UCSD-AML1 (cell line): Measurements from ENCODE around the gene NOS1AP.

Source experiments
- DNase-seq: peaks from one replicate; lab custom pipeline; 2025; ENCODE audit not compliant: unreplicated experiment; lab: John Stamatoyannopoulos, UW

NOS1AP gene

DNA sequence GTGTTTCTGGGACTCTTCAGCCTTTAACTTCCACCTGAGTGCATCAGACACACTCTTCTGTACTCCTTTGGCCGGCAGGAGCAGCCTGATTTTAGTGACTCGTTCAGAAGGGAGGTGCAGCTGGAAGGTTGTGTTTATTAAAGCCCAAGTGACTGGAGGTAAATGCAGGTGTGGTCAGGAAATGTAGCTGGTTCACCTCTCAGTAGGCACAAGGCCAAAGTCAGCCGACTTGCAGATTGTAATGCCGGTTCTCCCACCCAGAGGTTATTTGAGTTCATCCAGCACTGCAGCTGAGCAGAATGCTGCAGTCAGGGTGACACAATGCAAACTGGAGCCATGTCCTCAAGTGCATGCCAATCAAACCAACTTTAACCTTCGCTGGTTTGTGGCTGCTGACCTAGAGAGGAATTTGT, 215.7 kb downstream of the NOS1AP start:
- no peak for DNase-seq

DNA sequence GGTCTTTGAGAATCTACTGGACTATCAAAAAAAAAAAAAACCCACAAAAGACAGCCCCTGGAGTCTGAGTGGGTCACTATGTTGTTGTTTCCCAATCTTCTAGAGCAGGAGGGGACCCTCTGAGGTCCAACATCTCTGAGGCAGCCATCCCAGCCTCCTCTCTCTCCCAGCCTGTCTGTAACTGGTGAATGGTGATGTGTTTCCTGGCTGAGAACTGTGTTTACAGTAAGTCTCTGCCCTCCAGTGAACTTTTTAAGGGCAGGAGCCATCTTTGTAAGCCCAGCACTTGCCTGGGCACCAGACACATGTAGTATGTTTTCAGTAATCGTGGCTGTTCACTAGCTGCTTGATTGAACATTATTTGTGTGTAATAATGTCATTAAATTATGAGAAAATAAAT, 221.5 kb downstream of the NOS1AP start:
- no peak for DNase-seq

DNA sequence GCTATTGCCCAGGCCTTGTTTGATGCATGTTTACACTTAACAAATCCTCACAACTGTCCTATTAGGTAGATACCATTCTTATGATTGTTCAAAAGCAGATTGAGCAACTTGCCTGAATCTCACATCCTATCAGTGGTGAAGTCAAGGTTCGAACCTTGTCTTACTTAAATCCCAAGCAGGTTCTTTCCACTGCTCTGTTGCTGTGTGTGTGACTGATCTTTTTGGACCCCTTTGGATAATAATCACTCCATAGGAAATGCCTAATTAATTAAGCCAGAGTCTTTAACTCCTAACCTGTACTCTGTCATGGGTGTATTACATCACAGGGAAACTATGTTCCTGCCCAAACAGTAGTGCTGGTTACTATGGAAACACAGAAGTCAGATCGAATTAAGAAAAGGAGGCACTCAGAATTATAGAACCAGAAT, 222.9 kb downstream of the NOS1AP start:
- no peak for DNase-seq

DNA sequence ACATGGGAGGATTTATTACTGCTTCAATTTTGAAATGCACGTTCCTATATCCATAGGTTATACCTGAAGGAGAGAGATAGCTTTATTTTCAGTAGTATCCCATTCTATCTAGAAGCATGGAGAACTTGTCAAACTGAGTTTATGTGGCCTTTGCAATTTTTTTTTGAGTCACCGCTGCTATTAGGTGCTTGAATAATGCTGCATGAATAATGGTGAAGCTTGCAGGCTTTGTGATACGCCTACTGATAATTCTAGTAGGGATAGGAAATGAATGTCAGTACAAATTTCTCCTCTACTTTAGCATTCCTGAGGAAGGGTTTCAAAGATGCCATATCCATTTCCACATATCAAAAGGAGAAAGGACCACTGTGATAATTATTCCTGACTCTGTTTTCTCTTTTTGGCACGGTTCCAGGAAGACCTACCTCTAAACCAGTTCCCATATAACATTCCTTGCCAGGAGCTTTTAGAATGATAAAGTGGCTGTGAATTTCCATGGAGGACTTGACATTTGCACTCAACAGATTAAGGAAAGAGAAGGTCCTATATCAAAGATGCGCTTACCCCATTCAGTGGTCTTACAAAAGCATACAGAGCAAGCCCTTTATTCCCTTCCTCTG, 223.7 kb downstream of the NOS1AP start:
- no peak for DNase-seq

DNA sequence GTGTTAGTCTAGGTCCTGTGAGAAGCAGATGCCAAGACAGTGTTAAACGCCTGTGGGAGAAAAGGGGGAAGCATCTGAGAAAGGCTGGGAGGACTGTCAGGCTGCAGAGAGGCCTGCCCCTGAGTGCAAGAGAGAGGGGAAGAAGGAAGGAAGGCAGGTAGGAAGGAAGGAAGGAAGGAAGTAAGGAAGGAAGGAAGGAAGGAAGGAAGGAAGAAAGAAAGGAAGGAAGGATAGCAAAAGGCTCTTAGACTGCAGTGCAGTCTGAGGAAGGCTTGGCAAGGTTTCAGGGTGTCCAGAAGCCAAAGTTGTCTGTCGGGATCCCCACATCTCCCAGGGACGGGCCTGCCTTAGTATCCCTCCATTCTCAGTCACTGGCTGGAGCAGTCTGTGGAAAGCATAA, 224.5 kb downstream of the NOS1AP start:
- DNase-seq, result no peak

DNA sequence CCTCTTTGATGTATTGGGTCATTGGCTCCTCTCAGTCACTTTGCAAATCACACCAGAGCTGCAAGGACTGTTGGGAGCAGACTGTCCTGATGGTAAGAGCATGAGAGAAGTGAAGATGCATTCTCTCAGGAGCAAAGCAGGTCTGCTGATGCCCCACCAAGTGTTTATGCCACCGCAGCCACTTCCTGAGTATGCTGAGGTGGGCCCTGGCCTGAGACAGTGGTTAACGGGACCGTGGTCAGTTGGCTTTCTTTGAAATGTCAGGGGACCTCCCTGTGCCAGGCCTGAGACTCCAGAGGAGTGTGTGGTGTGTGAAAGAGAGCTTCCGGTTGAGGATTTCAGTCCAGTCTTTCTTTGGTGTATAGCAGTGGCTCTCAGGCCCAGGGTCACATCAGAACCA, 227.7 kb downstream of the NOS1AP start:
- no peak for DNase-seq

DNA sequence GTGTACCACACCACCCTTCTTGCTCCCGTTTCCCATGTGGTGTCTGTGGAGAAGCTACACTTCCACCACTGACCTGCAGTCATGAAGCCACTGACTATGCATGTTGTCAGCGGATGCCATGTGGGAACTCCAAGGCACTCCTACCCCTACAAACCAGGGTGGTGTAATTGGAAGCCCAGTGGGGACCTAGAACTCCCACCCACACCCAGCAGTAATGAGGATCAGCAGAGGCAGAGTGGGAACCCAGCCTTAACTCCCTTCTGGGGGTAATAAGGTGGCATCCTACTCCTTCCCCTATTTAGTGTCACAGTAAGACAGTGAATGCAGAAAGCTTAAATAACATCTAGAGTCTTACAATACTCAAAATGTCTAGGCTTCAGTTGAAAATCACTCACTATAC, 228.8 kb downstream of the NOS1AP start:
- DNase-seq, result no peak

DNA sequence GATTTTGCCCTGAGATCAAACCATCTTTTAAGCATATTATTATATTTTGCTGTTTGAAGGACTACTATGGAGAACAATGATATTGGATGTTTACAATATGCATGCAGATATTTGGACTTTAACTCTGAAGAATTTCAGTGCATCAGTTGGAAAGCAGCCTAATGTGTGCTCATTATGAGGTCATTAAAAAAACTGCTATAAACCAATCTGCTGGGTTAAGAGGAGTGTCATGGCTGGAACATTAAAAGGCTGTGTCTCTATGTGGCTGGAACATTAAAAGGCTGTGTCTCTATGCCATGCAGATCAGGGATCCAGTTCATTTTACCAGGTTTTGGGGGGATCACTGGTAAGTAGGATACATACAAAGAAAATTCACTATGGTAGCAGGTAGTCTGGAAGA, 229.5 kb downstream of the NOS1AP start:
- no peak for DNase-seq

DNA sequence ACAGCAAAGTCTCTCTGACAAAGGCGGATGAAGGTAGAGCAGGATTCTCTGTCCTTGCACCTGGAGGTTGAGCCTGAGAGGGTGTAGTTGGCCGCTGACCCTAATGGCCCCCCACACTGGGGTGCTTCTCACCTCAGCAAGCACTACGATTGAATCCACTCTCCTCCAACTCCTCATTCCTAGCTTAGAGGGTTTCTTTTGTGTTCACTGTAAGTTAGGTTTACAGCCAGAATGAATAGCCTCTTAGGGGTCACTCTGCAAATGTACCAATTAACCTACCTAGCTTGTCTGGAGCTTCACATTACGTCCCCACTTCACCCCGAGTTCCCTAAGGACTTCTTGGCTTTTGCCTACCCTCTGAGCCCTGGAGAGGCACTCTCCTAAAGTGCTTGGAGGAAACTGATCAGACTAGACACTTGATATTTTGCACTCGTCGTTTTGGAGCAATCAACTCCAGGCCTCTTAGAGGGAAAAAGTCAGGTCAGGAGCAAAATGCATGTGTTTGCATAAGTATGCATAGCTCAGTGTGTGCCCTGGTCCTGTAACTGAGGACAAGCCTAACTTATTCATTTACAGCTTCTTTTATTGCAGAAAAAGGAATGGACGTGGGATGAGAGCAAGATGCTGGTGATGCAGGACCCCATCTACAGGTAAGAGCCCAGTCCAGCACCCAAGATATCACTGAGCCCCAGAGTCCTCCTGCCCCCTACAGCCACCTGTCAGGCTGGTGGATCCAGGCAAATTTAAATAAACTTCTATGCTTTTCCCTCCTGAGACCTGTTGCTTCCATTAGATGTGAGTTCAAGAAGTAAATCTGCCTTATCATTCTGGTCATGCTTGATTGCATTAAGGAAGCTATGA, 230.8 kb downstream of the NOS1AP start:
- DNase-seq, result no peak

DNA sequence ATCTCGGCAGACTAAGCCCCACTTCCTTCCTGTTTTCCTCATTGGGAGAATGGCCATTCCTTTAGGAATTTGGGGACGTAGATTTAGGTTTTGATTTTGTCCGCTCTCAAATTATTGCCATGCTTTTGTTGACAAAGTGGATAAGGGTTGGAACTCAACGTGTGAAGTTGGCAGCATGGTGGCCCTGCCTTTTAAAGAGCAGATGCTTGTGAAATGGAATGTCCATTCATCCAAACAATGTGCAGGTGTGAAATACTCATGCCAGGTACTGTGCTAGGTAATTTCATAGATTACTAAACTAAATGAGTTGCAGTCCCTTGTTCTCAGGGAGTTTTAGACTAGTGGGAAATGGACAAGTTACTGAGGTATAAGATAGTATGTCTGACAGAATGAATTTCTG, 232.2 kb downstream of the NOS1AP start:
- no peak for DNase-seq

DNA sequence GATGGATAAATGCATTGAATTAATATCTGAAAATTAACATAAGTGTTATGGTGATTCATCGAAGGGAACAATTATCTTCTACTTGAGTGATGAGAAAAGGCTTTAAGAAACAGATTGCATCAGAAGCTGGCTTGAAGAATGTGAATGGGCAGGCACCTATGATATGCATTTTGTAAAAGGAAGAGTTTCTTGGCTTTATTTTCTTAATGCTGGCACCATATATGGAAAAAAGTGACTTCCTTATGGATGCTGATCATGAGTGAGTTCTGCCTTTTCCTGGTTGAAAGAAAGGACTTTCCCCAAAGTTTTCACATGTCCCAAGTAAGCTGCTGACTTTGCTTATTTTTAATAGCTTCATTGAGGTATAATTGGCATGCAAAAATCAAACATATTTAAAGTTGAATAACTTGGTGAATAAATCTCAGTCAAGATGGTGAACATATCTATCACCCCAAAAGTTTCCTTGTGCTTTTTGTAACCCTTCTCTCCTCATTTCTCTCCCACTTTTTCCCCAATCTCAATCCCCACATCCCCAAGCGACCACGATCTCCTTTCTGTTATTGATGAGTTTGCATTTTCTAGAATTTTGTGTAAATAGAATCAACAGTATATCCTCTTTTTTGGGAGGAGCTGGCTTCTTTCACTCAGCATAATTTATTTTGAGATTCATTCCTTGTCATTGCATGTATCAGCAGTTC, 233.0 kb downstream of the NOS1AP start:
- DNase-seq, result no peak

DNA sequence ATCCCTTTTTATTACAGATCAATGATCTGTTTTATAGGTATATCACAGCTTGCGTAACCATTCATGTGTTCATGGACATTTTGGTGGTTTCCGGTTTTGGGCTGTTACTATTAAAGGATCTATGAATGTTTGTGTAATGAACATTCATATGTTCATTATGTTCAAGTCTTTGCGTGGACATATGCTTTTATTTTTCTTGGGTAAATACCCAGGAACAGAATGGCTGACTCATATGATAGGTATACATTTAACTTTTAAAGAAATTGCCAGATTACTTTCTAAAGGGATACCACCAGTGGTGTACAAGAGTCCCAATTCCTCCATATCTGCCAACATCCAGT, 233.5 kb downstream of the NOS1AP start:
- no peak for DNase-seq

DNA sequence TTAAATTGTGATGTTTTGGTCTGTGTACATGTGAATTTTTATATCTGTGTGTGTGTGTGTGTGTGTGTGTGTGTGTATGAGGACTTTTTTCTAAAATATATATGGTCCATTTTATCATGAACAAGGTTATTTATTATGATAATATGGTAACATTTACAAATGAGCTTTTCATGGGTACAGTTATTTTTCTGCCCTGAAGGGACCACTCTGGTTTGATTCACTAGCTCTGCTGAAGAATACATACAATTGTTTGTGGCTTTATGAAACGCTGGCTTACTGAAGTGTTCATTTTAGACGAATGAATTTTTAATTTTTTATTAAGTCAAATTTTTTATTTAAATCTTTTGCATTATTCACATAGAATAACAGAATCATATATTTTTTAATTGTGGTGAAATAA, 235.2 kb downstream of the NOS1AP start:
- no peak for DNase-seq

DNA sequence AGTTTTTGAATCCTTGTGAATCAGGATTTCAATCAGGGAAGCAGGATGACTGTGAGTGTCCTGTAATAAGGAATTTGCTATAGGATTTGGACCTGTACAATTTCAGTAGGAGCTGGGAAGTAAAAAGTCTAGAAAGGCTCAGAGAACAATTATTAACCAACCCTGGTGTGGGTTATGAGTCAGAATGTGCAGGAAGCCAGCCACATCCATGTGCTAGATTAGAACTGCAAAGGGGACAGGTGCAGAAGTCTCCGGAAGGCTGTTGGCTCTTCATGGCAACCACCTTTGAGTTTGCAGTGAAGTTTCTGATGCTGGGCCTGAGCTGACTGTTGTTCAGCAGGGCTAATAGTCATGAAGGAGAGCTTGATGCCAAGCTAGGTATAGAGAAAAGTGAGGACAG, 236.5 kb downstream of the NOS1AP start:
- DNase-seq, result no peak

DNA sequence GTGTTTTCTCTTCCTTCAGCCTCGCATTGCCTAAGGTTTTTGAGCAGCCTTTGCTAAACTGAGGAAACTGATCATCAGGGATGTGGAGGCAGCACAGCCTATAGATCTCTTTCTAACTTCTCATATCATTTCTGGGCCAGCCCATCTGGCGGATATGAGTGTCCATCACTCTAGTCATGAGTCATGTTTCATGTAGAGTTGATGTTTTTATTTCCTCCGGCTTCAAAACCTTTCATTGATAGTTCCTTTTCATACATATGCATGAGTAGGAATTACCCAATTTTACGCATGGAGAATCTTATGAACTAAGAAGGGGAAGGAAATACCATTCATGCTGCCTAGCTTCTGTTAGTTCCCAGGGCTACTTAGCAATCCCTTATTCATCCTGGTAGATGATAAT, 240.8 kb downstream of the NOS1AP start:
- no peak for DNase-seq

DNA sequence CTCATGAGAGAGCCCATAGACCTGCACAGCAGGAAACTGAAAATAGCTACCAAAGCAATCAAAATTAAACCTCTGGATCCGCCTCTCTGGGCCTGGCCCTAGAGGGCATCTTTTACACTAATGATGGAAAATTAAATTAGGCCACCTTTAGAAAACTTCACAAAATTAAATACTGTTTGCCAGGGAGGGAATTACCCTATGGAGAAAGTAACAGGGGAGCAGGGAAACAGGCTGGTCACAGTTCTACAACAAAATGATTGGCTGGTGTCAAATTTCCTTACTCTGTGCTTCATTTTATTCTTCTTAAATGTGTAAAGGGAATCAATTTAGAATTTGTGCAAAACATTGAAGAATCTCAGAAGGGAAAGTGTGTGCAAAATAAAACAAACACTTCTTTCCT, 244.7 kb downstream of the NOS1AP start:
- no peak for DNase-seq

DNA sequence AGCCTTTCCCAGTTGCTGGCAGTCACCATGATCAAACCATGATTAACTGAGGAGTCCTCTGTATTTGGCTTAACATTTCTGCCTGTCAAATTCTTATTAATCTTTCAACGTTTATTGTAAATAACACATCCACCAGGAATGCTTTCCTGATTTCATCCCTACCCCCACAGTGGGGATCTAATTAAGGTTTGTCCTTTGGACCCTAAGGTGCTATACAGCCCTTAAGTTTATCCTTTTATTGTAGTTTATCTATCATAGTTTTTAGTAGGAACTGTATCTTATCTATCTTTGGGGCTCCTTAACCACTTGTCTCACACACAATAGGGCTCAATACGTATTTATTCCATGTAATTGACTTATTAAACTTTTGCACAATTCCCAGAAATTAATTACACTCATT, 246.2 kb downstream of the NOS1AP start:
- no peak for DNase-seq

DNA sequence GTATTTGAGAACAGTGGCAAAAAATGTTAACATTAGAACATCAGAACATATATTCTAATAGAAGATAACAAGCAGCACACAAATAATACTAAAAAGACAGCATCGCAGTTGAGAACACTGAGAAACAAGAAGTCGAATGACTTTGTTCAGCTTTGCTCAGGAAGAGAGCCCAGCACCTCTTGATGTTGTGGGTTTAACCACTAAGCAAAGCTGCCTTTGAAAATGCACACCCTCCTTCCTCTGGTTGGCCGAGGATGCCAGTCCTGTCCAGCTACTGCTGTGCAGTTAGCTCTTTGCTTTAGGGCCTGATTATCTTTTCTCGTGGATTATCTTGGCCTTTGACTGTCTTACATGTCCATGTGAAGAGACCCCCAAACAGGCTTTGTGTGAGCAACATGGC, 246.7 kb downstream of the NOS1AP start:
- DNase-seq, result no peak

DNA sequence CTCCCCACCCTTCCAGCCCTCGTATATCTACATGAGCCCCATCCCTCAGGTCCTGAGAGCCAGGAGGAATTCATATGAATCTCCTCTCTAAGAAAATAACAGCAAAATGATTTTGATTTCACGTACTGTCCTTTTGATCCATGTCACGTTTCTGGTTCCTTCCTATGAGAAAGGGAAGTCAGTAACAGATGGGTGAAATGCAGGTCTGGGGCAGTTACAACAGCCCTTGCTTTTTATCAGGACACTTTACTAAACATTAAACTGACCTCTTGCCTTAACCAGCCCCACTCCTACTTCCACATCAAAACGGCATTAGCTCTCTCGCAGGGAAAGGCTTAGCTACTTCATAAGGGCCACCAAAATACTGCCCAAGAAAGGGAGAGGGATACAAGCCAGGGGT, 248.1 kb downstream of the NOS1AP start:
- DNase-seq, result no peak

DNA sequence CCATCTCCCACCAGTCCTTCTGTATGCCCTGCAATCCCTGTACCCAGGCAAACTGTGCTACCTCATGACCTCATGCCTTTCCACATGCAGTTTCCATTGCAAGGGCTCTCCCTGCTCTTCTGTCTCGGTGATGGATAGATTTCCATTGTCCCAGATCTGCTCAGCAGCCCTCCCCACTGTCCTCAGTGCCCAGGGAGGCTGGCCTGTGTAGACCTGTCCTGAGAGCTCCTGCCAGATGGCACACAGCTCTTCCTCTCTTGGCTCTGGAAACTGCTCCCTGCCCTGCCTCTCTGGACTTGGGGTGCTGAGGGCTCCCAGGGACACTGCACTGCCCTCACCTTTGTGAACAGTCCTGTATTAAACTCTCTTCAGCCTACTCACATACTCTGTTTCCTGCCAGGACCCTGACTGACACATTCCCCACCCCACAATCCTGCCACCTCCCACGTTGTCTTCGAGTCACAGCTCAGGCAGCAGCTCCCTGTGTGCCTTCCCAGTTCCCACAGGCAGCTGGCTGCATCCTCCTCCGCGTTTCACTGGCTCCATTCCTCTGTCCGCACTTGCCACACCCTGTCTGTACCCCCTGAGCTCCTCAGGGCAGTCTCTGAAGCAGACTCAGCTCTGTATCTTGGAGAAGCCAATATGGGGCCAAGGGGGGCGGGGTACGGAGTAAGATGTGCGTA, 250.1 kb downstream of the NOS1AP start:
- no peak for DNase-seq

DNA sequence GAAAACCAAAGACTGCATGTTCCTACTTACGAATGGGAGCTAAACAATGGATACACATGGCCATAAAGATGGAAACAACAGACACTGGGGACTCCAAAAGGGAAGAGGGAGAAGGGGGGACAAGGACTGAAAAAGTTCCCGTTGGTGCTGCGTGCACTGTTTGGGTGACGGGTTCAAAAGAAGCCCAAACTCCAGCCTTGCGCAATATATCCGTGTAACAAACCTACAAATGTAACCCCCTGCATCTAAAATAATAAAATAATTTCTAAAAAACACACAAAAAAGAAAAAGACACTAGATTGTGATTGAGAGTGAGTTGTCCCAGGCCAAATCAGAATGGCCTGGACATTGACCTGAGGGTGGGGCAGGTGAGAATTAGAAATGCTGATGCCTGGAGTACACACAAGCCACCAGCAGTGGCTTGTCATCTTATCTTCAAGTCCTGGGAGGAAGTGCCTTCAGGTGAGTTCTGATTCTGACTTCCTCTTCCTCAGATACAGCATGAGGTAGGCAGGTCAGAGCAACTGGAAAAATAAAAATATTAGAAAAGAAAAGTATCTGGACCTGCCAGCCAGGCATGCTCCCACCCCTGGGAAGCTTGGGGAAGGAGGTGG, 252.4 kb downstream of the NOS1AP start:
- no peak for DNase-seq
